NT2/D1 (cell line): ENCODE data around the gene BAG3.

Experiments used
- YY1 ChIP-seq: IDR thresholded peaks from 2 replicates; pipeline ENCODE4 v1.6.1; 2011; ENCODE audit not compliant: insufficient read length, insufficient read depth
- ZNF274 ChIP-seq: IDR thresholded peaks from 2 replicates; pipeline ENCODE4 v1.6.1; 2011; ENCODE audit warnings: mild to moderate bottlenecking, low read depth, low read length

GRCh38 chr10:119677904-119678755, 26.9 kb downstream of the BAG3 start:
- no peak for TF ChIP-seq YY1
- TF ChIP-seq ZNF274, result no peak
